ENCODE measurements around the gene CDK13. TPM values are rescaled to one million over a fixed set of nuclear protein-coding genes. Genes with fewer than 3 reads are reported as not detected.
"Not testable (repeated sequence)": the region's sequence is repeated elsewhere in the genome, so short reads cannot be mapped to it uniquely, and the experiment has no call there.

The CDK13 gene
- total RNA-seq, 1 donor from 2014 or later, result 83.6 TPM

DNA sequence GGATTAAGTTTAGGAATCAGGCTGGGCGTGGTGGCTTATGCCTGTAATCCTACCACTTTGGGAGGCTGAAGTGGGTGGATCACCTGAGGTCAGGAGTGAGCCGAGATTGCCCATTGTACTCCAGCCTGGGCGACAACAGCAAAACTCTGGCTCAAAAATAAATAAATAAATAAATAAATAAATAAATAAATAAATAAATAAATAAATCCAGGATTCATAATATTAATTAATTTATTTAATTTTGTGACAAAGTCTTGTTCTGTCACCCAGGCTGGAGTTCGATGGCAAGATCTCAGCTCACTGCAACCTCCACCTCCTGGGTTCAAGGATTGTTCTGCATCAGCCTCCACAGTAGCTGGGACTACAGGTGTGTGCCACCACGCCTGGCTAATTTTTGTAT is 188.9 kb downstream of the CDK13 start:
- POLR2A ChIA-PET, result no interaction called here

DNA sequence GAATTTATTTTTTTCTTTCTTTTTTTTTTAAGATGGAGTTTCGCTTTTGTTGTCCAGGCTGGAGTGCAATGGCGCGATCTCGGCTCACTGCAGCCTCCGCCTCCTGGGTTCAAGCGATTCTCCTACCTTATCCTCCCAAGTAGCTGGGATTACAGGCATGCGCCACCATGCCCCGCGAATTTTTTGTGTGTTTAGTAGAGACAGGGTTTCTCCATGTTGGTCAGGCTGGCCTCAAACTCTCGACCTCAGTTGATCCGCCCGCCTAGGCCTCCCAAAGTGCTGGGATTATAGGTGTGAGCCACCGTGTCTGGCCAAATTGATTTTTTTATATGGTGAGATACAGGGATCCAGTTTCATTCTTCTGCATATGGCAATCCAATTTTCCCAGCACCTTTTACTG is 189.8 kb downstream of the CDK13 start:
- CTCF ChIA-PET; POLR2A ChIA-PET; H3K27ac Mint-ChIP-seq; H3K4me3 Mint-ChIP-seq; H3K4me1 Mint-ChIP-seq; H3K9me3 Mint-ChIP-seq; H3K36me3 Mint-ChIP-seq (ENCODE audit: low read depth); ATAC-seq (ENCODE audit: low read depth); DNase-seq: not testable (repeated sequence)
- H3K27me3 Mint-ChIP-seq, result peaks cover 10% of the 10 kb centered on the region
- intact Hi-C loops (cut with micrococcal nuclease), result loop anchor here (10.0 kb wide), 2 partner anchors 1565 to 1965 kb away; partner anchors contain the start of genes INHBA and STARD3NL

More for the DNA sequence above, 188.9 kb downstream of the CDK13 start:
- intact Hi-C loops (cut with micrococcal nuclease), result loop anchor here (10.0 kb wide), 2 partner anchors 1566 to 1964 kb away; partner anchors contain the start of genes INHBA and STARD3NL
- Mint-ChIP-seq H3K27me3 (peaks cover 5% of the 10 kb centered on the region), H3K4me1 (peaks cover 5% of the 10 kb centered on the region), H3K27ac (no peak overlapping the region), H3K36me3 (ENCODE audit: low read depth) (peaks cover 3% of the 10 kb centered on the region), H3K9me3 (peaks cover 5% of the 10 kb centered on the region), H3K4me3 (no peak overlapping the region)
- no peak for DNase-seq
- CTCF ChIA-PET, result no interaction called here
- no peak for ATAC-seq (ENCODE audit: low read depth)
- no peak for TF ChIP-seq CTCF (IDR thresholded peaks at IDR 0.05)

DNA sequence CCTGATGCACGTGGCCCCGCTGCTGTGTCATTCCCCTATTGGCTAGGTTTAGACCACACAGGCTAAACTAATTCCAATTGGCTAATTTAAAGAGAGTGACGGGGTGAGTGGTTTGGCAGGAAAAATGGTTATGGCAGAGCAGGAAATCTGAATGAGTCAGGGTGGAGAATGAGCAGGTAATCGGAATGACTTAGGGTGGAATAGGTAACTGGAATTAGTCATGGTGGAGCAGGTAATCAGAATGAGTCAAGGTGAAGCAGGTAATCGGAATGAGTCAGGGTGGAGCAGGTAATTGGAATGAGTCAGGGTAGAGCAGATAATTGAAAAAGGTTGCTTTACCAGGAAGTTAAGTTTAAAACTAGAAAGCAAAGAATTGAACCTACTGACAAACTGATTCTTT is 191.9 kb downstream of the CDK13 start:
- intact Hi-C loops (cut with micrococcal nuclease); CTCF ChIA-PET; H3K4me1 Mint-ChIP-seq; DNase-seq; POLR2A ChIA-PET; H3K27ac Mint-ChIP-seq; H3K9me3 Mint-ChIP-seq; H3K4me3 Mint-ChIP-seq; H3K36me3 Mint-ChIP-seq (ENCODE audit: low read depth); ATAC-seq (ENCODE audit: low read depth): not testable (repeated sequence)
- H3K27me3 Mint-ChIP-seq, result peaks cover 12% of the 10 kb centered on the region

DNA sequence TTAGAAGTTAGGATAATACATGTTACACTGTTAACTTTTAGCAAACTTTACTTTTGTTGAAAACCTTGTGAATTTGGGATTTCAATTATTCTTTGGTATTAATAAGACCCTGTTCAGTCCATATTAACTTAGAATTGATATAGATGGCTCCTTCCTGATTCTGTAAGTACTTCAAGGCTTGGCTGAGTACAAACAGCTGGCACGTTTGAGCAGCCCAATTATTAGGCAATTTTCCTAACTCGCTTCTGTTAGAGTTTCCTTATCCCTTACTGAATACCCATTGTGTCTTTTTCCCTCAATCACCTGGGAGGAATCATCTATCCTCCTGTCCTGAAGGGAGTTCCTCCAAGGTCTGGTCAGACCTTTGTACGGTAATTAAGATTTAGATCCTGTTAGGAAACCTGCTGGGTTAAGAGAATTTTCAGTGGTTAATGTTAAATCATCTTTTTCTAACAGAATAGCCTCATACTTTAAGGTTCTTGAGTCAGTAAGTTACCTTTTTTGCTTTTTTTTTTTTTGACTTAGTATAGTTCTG is 195.6 kb downstream of the CDK13 start:
- H3K4me1 Mint-ChIP-seq; H3K4me3 Mint-ChIP-seq; CTCF ChIA-PET; H3K9me3 Mint-ChIP-seq; intact Hi-C loops (cut with micrococcal nuclease); POLR2A ChIA-PET; DNase-seq; H3K27ac Mint-ChIP-seq; H3K36me3 Mint-ChIP-seq (ENCODE audit: low read depth); ATAC-seq (ENCODE audit: low read depth): not testable (repeated sequence)
- peaks cover 21% of the 10 kb centered on the region for H3K27me3 Mint-ChIP-seq

GRCh38 chr7:40147371-40148246 is 197.6 kb downstream of the CDK13 start:
- Mint-ChIP-seq H3K27me3 (peaks cover 23% of the 10 kb centered on the region), H3K27ac (no peak overlapping the region), H3K9me3 (no peaks in the 10 kb centered on the region), H3K4me1 (no peaks in the 10 kb centered on the region), H3K4me3 (no peak overlapping the region), H3K36me3 (ENCODE audit: low read depth) (no peaks in the 10 kb centered on the region)
- CTCF ChIA-PET, result no interaction called here
- intact Hi-C loops (cut with micrococcal nuclease), result no loop called here
- TF ChIP-seq CTCF (IDR thresholded peaks at IDR 0.05), result no peak
- ATAC-seq (ENCODE audit: low read depth) (no peak), DNase-seq (no peak)
- POLR2A ChIA-PET, result no interaction called here

GRCh38 chr7:40148247-40148580 is 198.2 kb downstream of the CDK13 start:
- ATAC-seq (ENCODE audit: low read depth); POLR2A ChIA-PET: not testable (repeated sequence)

GRCh38 chr7:40148671-40149070 is 198.6 kb downstream of the CDK13 start:
- Mint-ChIP-seq H3K36me3 (ENCODE audit: low read depth) (no peaks in the 10 kb centered on the region), H3K27ac (no peak overlapping the region), H3K4me1 (no peaks in the 10 kb centered on the region), H3K9me3 (no peaks in the 10 kb centered on the region), H3K4me3 (no peak overlapping the region), H3K27me3 (peaks cover 18% of the 10 kb centered on the region)
- CTCF ChIA-PET, result no interaction called here
- intact Hi-C loops (cut with micrococcal nuclease), result no loop called here
- no peak for TF ChIP-seq CTCF (IDR thresholded peaks at IDR 0.05)
- POLR2A ChIA-PET, result no interaction called here
- DNase-seq, result no peak
- no peak for ATAC-seq (ENCODE audit: low read depth)

More at GRCh38 chr7:40148247-40148580, 198.2 kb downstream of the CDK13 start:
- CTCF ChIA-PET; H3K4me1 Mint-ChIP-seq; DNase-seq; H3K9me3 Mint-ChIP-seq; H3K36me3 Mint-ChIP-seq (ENCODE audit: low read depth); H3K27ac Mint-ChIP-seq; intact Hi-C loops (cut with micrococcal nuclease); H3K4me3 Mint-ChIP-seq: not testable (repeated sequence)
- H3K27me3 Mint-ChIP-seq, result peaks cover 23% of the 10 kb centered on the region

All from activated B cell treated with CpG ODN at 0.5 μM for 24 hours (primary cell).